IPS-15b (cell line): Measurements from ENCODE around the gene CACNG3.

Experiments
- H3K27me3 ChIP-seq: one replicate; pipeline ENCODE4 v1.6.1; 2013; ENCODE audit warnings: low read length; ENCODE audit not compliant: control insufficient read depth, insufficient read depth
- H3K36me3 ChIP-seq: one replicate; pipeline ENCODE4 v1.6.1; 2013; ENCODE audit warnings: low read length; ENCODE audit not compliant: control insufficient read depth, insufficient read depth
- H3K4me1 ChIP-seq: one replicate; pipeline ENCODE4 v1.6.1; 2013; ENCODE audit warnings: mild to moderate bottlenecking, low read length; ENCODE audit not compliant: control insufficient read depth, insufficient read depth
- H3K4me3 ChIP-seq: one replicate; pipeline ENCODE4 v1.5.1; 2013; ENCODE audit warnings: low read depth, low read length
- H3K9ac ChIP-seq: one replicate; pipeline ENCODE4 v1.6.1; 2013; ENCODE audit warnings: low read depth, mild to moderate bottlenecking, low read length
- H3K9me3 ChIP-seq: one replicate; pipeline ENCODE4 v1.6.1; 2013; ENCODE audit warnings: mild to moderate bottlenecking, low read length; ENCODE audit not compliant: control insufficient read depth, insufficient read depth

CACNG3 gene

DNA sequence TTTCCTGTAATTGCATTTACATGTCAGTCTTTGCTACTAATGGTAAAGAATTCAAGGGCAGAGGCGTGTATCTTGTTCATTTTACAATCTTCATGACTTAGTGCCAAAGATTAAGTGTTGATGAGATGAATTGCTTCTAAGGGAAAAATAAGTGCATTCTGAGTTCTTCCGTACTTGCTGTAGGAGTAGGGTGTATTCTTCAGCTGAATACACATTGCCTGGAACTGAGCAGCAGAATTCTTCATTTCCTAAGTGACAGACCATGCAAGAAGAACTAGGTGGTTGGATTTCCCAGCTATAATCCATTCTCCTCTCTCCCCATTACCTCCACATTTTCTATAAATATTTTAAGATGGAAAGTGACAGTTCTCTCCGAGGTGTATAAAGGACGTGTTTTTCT is 104.8 kb downstream of the CACNG3 start:
- Histone ChIP-seq H3K4me1 (no peaks in the 10 kb centered on the region), H3K9me3 (no peaks in the 10 kb centered on the region), H3K4me3 (no peak overlapping the region), H3K36me3 (no peaks in the 10 kb centered on the region), H3K9ac (no peak overlapping the region), H3K27me3 (no peaks in the 10 kb centered on the region)

GRCh38 chr16:24364596-24364995 is 108.5 kb downstream of the CACNG3 start:
- Histone ChIP-seq H3K4me1 (no peaks in the 10 kb centered on the region), H3K27me3 (no peaks in the 10 kb centered on the region), H3K9me3 (no peaks in the 10 kb centered on the region), H3K36me3 (no peaks in the 10 kb centered on the region), H3K4me3 (no peak overlapping the region), H3K9ac (no peak overlapping the region)

GRCh38 chr16:24367186-24367710 is 111.1 kb downstream of the CACNG3 start:
- no peaks in the 10 kb centered on the region for H3K27me3 ChIP-seq

GRCh38 chr16:24372824-24373223 is 116.7 kb downstream of the CACNG3 start:
- Histone ChIP-seq H3K9ac (no peak overlapping the region), H3K36me3 (no peaks in the 10 kb centered on the region), H3K4me1 (no peaks in the 10 kb centered on the region), H3K9me3 (no peaks in the 10 kb centered on the region), H3K4me3 (no peak overlapping the region), H3K27me3 (no peaks in the 10 kb centered on the region)

More at GRCh38 chr16:24367186-24367710, 111.1 kb downstream of the CACNG3 start:
- no peaks in the 10 kb centered on the region for H3K4me1 ChIP-seq
- no peak overlapping the region for H3K4me3 ChIP-seq
- H3K36me3 ChIP-seq, result no peaks in the 10 kb centered on the region
- no peaks in the 10 kb centered on the region for H3K9me3 ChIP-seq
- no peak overlapping the region for H3K9ac ChIP-seq

DNA sequence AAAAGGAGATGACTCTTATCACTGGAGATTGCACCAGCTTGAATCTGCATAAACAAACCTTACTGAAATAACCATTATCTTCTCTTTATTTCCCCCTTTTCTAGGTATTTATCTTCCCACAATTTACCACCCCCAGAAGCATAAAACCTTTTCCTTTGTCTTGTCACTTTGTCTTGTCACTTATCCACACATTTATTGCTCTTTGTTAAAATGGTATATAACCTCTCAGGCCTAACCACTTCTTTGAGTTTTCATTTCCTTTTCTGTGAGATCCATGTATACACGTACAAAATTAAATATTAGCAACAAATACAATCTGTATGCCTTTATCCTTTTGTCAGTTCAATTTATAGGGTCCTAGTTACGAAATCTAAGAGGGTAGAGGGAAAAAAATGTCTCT is 122.9 kb downstream of the CACNG3 start:
- Histone ChIP-seq H3K9ac (no peak overlapping the region), H3K36me3 (no peaks in the 10 kb centered on the region), H3K4me3 (no peak overlapping the region), H3K9me3 (peaks cover 24% of the 10 kb centered on the region), H3K27me3 (no peaks in the 10 kb centered on the region), H3K4me1 (peaks cover 11% of the 10 kb centered on the region)

- Histone ChIP-seq H3K27me3 (no peaks in the 10 kb centered on the region), H3K4me1 (peaks cover 12% of the 10 kb centered on the region), H3K9me3 (peaks cover 24% of the 10 kb centered on the region), H3K4me3 (no peak overlapping the region), H3K9ac (no peak overlapping the region), H3K36me3 (no peaks in the 10 kb centered on the region)
Measured at GRCh38 chr16:24381470-24382118, 125.5 kb downstream of the CACNG3 start.

- Histone ChIP-seq H3K36me3 (no peaks in the 10 kb centered on the region), H3K4me3 (no peak overlapping the region), H3K9me3 (peaks cover 24% of the 10 kb centered on the region), H3K9ac (no peak overlapping the region), H3K27me3 (no peaks in the 10 kb centered on the region), H3K4me1 (peaks cover 12% of the 10 kb centered on the region)
Measured at GRCh38 chr16:24382762-24383407, 126.8 kb downstream of the CACNG3 start.

DNA sequence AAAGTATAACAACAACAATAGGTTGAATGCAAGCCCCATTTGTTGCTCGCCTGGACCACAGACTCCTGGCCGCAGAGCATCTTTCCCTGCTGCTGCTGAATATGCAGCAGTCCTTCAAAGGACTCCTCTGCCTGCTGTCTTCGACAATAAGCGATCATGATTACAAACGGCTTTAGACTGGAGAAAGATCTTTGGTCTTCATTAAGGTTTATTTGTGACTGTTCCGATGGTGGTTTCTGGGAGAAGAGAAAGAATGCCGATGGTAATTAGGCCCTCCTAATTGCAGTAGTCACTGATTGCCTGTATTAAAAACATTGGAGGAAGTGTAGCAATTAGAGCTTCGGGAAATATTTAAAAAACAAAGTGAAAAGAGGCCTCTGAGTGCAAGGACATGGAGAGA is 138.2 kb downstream of the CACNG3 start:
- Histone ChIP-seq H3K9ac (no peak overlapping the region), H3K27me3 (no peaks in the 10 kb centered on the region), H3K4me1 (peaks cover 9% of the 10 kb centered on the region), H3K9me3 (no peaks in the 10 kb centered on the region), H3K36me3 (no peaks in the 10 kb centered on the region), H3K4me3 (no peak overlapping the region)

DNA sequence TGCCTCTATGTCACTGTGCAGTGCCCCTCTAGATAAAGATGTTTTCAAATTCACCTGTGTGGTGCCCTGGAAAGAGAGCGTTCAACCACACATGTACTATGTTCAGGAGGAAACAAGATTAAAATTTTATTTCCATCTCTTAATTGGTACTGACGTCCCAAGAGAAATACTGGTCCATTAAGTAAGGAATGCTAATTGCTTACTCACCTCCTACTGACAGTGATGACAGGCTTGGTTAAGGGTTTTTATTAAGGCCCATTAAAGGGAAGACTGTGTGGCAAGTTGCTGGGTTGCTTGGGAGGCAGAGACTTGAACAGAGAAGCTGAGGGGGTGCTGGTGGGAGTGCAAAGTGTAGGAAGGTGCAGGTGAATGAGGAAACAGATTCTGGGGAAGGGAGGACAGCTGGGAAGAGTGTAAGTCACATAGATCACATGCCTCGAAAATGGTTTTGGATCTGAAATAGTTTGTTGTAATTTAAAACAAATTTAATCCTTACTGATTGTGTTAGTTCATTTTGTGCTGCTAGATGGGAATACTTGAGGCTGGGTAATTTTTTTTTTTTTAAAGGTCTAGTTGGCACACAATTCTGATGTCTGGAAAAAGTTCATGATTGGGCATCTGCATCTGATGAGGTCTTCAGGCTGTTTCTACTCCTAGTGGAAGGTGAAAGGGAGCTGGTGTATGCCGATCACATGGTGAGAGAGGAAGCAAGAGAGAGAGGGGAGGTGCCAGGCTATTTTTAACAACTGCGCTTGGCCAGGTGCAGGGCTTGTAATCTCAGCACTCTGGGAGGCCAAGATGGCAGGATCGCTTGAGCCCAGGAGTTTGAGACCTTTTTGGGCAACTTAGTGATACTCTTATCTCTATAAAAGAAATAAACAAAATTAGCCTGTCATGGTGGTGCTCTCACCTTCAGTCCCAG is 140.5 kb downstream of the CACNG3 start:
- H3K4me3 ChIP-seq, result no peak overlapping the region
- no peaks in the 10 kb centered on the region for H3K36me3 ChIP-seq
- peaks cover 9% of the 10 kb centered on the region for H3K4me1 ChIP-seq
- no peaks in the 10 kb centered on the region for H3K9me3 ChIP-seq
- no peaks in the 10 kb centered on the region for H3K27me3 ChIP-seq
- H3K9ac ChIP-seq, result no peak overlapping the region

DNA sequence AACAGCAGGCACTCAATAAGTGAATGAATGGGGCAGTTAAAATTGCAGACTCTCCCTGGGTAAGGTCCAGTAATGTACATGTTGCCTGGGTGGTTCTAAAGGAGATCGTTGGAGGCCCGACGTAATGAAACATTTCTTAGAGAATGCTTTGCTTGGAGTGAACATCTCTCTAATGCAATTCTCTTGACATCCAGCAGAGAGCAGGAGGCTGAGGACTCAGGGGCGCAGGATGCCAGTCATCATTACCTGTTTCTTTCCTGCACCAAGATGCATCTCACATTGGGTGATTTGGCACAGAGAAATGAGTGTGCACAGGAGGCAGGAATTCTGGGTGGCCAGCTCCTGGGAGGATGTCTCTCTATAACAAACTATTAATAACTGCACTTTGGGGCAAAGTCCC is 152.9 kb downstream of the CACNG3 start:
- no peak overlapping the region for H3K9ac ChIP-seq
- H3K9me3 ChIP-seq, result no peaks in the 10 kb centered on the region
- H3K4me1 ChIP-seq, result peaks cover 2% of the 10 kb centered on the region
- no peak overlapping the region for H3K4me3 ChIP-seq
- H3K36me3 ChIP-seq, result no peaks in the 10 kb centered on the region
- H3K27me3 ChIP-seq, result no peaks in the 10 kb centered on the region
